GM20431 (cell line): ENCODE measurements around the gene EPM2A.
"Not testable (repeated sequence)": the region's sequence is repeated elsewhere in the genome, so short reads cannot be mapped to it uniquely, and the experiment has no call there.

Experiments used
- in situ Hi-C: fragments of 300-500 bp; cut with MseI, MboI; formaldehyde crosslinking; loops from one replicate; pipeline ENCODE4 v1.15.0; 2020; ENCODE audit warnings: low sequenced_read_pairs; ENCODE audit not compliant: unreplicated experiment

The EPM2A gene

GRCh38 chr6:145735356-145736165 is at the start of gene EPM2A:
Gene EPM2A, minus strand, starts transcription at chr6:145735520. Its CDS starts 22 bp downstream, at chr6:145735498.
- in situ Hi-C loops, result no loop called here

DNA sequence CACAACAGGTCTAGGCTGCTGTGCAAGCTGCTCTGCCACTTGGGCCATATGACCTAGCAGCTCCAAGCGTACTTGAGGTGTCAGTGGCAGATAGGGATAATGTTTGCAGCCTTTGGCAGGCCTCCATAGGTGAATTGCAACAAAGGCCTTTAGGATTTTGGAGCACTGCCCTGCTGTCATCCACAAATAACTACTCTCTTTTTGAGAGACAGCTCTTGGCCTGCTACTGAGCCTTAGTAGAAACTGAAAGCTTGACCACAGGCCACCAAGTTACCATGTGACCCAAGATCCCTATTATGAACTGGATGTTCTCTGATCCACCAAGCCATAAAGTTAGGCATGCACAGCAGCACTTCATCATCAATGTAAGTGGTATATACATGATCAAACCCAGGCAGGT is 49.4 kb upstream of the EPM2A start:
- in situ Hi-C loops, result no loop called here

DNA sequence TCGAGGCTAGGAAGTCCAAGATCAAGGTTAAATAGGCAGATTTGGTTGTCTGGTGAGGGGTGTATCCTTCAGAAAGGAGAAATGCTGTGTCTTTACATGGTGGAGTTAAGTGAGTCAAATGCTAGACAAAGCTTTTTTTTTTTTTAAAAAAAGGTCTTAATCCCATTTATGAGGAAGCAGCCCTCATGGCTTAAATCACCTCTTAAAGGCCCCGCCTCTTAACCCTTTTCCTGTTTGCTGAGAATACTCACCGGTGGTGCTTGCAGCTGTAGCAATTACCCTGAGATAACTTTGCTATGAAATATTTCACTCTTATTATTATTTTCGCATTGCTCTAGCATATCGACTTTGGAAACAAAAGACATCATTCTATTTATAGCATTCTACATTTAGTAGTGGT is 48.5 kb upstream of the EPM2A start:
- in situ Hi-C loops, result no loop called here

DNA sequence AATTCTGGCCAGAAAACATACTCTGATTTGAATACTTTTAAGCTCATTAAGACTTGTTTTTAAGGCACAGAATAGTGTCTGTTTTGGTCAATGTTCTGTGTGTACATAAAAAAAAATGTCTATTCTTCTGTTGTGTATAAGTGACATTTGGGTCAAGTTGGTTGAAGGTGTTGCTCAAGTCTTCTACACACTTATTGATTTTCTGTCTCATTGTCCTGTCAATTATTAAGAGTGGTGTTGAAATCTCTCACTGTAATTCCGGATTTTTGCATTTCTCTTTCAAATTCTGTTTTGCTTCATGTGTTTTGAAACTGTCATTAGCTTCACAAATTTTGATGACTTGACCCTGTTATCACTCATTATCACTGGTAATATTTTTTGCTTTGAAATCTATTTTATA is 37.5 kb upstream of the EPM2A start:
- in situ Hi-C loops, result no loop called here

- in situ Hi-C loops, result no loop called here
Measured at GRCh38 chr6:145765449-145765848, 30.1 kb upstream of the EPM2A start.

DNA sequence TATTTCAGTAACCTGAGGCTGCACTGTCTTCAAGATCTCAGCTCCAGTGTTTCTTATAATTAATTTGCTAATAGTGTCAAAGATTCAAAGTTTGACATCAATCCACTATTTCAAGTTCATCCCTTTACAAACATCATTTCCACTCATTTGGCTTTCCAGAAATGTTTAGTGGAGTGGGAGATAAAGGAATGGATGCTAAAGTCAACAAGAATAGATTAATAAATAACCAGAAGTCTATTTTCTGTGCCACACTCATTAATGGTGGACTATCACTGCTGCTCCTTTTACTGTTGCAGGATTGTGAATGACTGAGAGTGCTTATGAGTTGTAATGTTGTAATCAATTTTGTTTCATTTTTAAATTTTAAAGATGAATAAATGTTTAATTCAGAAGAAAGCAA is 28.4 kb upstream of the EPM2A start:
- in situ Hi-C loops, result no loop called here

- in situ Hi-C loops, result no loop called here
Measured at GRCh38 chr6:145761584-145761983, 26.3 kb upstream of the EPM2A start.

DNA sequence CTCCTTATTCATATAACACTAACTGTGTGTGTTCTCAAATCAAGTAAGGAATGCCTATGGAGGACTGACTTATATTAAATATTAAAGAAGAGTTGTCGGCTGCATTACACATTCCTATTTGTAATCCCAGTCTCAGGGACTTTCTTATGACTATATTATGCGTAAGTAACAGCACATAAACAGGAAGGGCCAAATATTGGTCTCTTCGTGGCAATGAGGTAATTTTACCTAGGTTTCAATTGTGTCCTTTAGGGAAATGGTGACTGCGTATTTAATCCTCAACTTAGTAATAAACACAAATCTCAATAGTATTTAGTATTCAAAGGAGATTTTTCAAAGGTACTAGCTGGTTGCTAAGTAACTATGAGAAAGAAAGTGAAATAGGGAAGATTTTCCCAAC is 22.8 kb upstream of the EPM2A start:
- in situ Hi-C loops, result no loop called here

DNA sequence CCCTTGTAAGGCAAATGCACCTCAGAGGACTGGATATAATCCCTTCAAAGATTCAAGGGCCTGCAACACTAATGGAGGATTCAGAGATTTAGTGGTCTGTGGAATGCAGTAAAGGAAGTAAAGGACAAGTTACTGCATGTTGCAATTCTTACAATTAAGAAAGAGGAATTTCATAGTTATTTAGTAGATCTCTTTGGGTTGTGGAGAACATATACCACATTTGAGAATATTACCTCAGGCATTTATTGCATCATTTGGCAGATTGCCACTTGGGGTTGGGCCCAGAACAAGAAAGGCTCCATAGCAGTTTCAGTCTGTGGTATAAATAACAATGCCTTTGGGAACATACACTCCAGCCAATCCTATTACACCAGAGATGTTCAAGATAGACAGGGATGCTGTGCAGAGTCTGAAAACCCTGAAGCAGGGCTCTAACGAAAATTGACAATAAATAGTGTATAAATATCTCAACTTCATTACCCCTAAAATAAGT is 20.9 kb upstream of the EPM2A start:
- in situ Hi-C loops, result no loop called here

- in situ Hi-C loops, result no loop called here
Measured at GRCh38 chr6:145755682-145756081, 20.4 kb upstream of the EPM2A start.

- in situ Hi-C loops, result no loop called here
Measured at GRCh38 chr6:145752638-145753037, 17.3 kb upstream of the EPM2A start.

DNA sequence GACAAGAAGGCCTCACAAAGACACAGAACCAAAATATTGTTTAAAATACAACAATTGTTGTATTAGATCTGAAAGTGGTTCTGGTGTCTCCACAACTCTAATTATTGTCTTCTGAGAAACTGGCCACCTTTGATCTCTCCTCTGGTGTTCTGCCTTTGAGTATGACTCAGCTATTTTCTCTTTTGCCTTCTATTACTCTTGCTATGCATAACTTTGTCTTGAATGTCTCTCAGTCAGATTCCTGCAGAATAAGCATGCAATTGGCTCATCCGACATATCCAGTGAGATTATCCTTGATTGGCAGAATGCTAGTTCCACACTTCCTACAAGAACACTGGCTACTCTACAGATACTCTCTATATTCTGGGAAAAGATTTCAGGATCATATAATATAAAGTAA is 14.3 kb upstream of the EPM2A start:
- in situ Hi-C loops, result no loop called here

DNA sequence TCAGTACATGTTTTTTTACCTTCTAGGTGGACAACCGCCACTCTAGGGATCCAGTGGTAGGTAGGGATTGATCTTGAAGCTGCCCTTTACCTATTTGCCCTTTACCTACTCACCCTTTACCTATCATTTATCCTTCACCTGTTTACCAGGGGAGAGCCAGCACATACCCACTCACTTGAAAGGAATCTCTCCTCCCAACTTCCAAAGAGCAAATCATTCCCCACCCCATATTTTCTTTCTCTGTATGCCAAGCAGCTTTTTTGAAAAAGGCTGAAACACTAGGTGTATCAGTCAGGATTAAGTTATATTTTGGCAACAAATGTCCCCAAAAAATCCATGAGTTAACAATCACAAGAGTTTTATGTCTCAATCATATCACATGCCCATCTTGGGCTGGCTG is 10.5 kb upstream of the EPM2A start:
- in situ Hi-C loops, result no loop called here

DNA sequence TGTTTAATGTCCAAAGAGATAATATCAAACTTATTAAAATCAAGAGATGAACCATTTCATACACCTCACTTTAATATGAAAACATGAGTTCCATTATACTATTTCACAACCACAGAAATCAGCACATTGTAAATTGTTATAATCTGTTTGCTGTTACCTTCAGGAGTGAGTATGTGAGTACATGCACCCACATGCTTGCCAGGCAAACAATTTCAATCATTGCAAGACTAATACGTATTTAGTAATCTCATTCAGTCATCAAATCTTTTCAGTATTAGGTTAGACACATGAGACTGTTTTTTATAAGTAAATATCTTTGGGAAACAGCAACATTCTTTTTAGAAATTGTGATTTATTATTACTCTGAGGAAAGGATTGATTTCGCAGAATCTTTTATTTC is 9.3 kb upstream of the EPM2A start:
- in situ Hi-C loops, result no loop called here

DNA sequence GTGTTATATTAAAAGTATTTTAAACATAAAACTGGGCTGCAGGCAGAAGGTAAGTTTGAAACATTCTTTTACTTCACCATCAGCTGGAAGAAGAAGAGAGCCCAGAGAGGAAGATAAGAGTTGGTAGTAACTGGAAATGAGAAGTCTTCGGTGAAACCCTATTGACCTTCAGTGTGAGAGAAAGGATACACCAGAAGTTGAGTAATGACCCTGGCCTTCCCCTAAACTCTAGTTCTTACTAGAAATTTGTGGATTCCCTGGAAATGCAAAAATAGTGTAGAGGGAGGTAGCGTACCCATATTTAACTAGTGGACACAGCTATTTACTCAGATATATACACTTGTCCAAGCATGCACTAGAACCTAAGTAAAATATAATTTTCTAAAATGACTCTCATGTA is 8.0 kb upstream of the EPM2A start:
- in situ Hi-C loops, result no loop called here

GRCh38 chr6:145742472-145742871 is 7.2 kb upstream of the EPM2A start:
- in situ Hi-C loops, result not testable (repeated sequence)

- in situ Hi-C loops, result not testable (repeated sequence)
Measured at GRCh38 chr6:145739685-145740084, 4.4 kb upstream of the EPM2A start.

- in situ Hi-C loops, result no loop called here
Measured at GRCh38 chr6:145738265-145738664, 2.9 kb upstream of the EPM2A start.

GRCh38 chr6:145736661-145737144 is 1.4 kb upstream of the EPM2A start:
- in situ Hi-C loops, result no loop called here

- in situ Hi-C loops, result no loop called here
Measured at GRCh38 chr6:145734486-145735355, 599 bp downstream of the EPM2A start.

- in situ Hi-C loops, result no loop called here
Measured at GRCh38 chr6:145733810-145734209, 1.5 kb downstream of the EPM2A start.
